Stimulated activated CD8-positive, alpha-beta memory T cell treated with anti-CD3 and anti-CD28 coated beads, Interleukin-4, amount 100 ng/mL, for 48 hours (primary cell): ENCODE results near the gene ATM.
"Not testable (repeated sequence)": the region's sequence is repeated elsewhere in the genome, so short reads cannot be mapped to it uniquely, and the experiment has no call there.

Experiments used
- DNase-seq: peaks from one replicate; pipeline ENCODE4 v3.0.0-alpha.2; 2020

The ATM gene

GRCh38 chr11:108221371-108221770, 1.5 kb upstream of the ATM start:
- no peak for DNase-seq

- DNase-seq, result peak; percentile 62
Observed at GRCh38 chr11:108221911-108222573, 825 bp upstream of the ATM start.

GRCh38 chr11:108223348-108224149, 682 bp downstream of the ATM start:
- DNase-seq, result no peak

GRCh38 chr11:108224366-108224765, 1.5 kb downstream of the ATM start:
- DNase-seq, result no peak

GRCh38 chr11:108224911-108225786, 2.3 kb downstream of the ATM start:
- DNase-seq, result peak; percentile 57

- no peak for DNase-seq
Observed at GRCh38 chr11:108226036-108226435, 3.2 kb downstream of the ATM start.

GRCh38 chr11:108228251-108228650, 5.4 kb downstream of the ATM start:
- no peak for DNase-seq

GRCh38 chr11:108233277-108233945, 10.5 kb downstream of the ATM start:
- DNase-seq, result no peak

GRCh38 chr11:108235192-108235591, 12.3 kb downstream of the ATM start:
- DNase-seq, result no peak

- DNase-seq, result no peak
Observed at GRCh38 chr11:108235633-108236032, 12.8 kb downstream of the ATM start.

GRCh38 chr11:108237058-108237481, 14.2 kb downstream of the ATM start:
- no peak for DNase-seq

GRCh38 chr11:108239076-108239475, 16.2 kb downstream of the ATM start:
- no peak for DNase-seq

GRCh38 chr11:108241330-108242037, 18.6 kb downstream of the ATM start:
- DNase-seq, result peak; percentile 60

GRCh38 chr11:108242422-108242821, 19.6 kb downstream of the ATM start:
- no peak for DNase-seq

- no peak for DNase-seq
Observed at GRCh38 chr11:108246308-108246707, 23.4 kb downstream of the ATM start.

GRCh38 chr11:108246885-108247284, 24.0 kb downstream of the ATM start:
- DNase-seq, result no peak

- DNase-seq, result no peak
Observed at GRCh38 chr11:108253176-108253575, 30.3 kb downstream of the ATM start.

GRCh38 chr11:108269583-108269982, 46.7 kb downstream of the ATM start:
- no peak for DNase-seq

- not testable (repeated sequence) for DNase-seq
Observed at GRCh38 chr11:108276985-108277616, 54.2 kb downstream of the ATM start.

- DNase-seq, result no peak
Observed at GRCh38 chr11:108278546-108278945, 55.7 kb downstream of the ATM start.

- DNase-seq, result no peak
Observed at GRCh38 chr11:108278954-108279353, 56.1 kb downstream of the ATM start.

GRCh38 chr11:108286370-108286769, 63.5 kb downstream of the ATM start:
- no peak for DNase-seq
